Kidney (tissue), 14 donors: ENCODE measurements around the gene TNRC18. TPM values are rescaled to one million over a fixed set of nuclear protein-coding genes. Genes with fewer than 3 reads are reported as not detected.
A peak's percentile ranks its signal among the peaks of the same experiment; 100 is the strongest.

Experiments
- DNase-seq, 5 donors: peaks; one replicate each; pipeline ENCODE4 v3.0.0-alpha.2; 2013 to 2020
- FAIRE-seq: peaks from 2 replicates; lab custom pipeline; 2012; peaks lifted over from hg19 to GRCh38; lab: Jason Lieb, UNC
- H3K27ac ChIP-seq, 2 donors: one replicate each; pipeline ENCODE4 v1.7.0; 2013; ENCODE audit warnings: low read depth in 2 of 2, low read length in 2 of 2, inconsistent platforms in 1 of 2
- H3K27me3 ChIP-seq: one replicate; pipeline ENCODE4 v1.7.1; 2013; ENCODE audit warnings: low read length, inconsistent platforms; ENCODE audit not compliant: control insufficient read depth, insufficient read depth
- H3K36me3 ChIP-seq, 3 donors: one replicate each; pipeline versions ENCODE4 v1.7.0 to v1.7.1; 2013; ENCODE audit warnings: low read length in 3 of 3, control low read depth in 1 of 3, inconsistent platforms in 1 of 3; ENCODE audit not compliant: insufficient read depth in 3 of 3, control insufficient read depth in 2 of 3
- H3K4me1 ChIP-seq, 3 donors: one replicate each; pipeline versions ENCODE4 v1.7.0 to v1.7.1; 2013; ENCODE audit warnings: low read length in 3 of 3, inconsistent platforms in 1 of 3, low read depth in 1 of 3; ENCODE audit not compliant: control insufficient read depth in 2 of 3, insufficient read depth in 2 of 3
- H3K4me3 ChIP-seq, 3 donors: one replicate each; pipeline versions ENCODE4 v1.7.0 to v1.8.1; 2013; ENCODE audit warnings: low read length in 3 of 3, control low read depth in 1 of 3, inconsistent platforms in 1 of 3
- H3K9ac ChIP-seq, 3 donors: one replicate each; pipeline versions ENCODE4 v1.7.0 to v1.7.1; 2013; ENCODE audit warnings: low read length in 3 of 3, control low read depth in 1 of 3, inconsistent platforms in 1 of 3
- H3K9me3 ChIP-seq, 3 donors: one replicate each; pipeline versions ENCODE4 v1.7.0 to v1.7.1; 2013; ENCODE audit warnings: low read length in 3 of 3, control low read depth in 1 of 3, inconsistent platforms in 1 of 3; ENCODE audit not compliant: control insufficient read depth in 2 of 3, insufficient read depth in 1 of 3
- CTCF ChIP-seq: IDR thresholded peaks from 3 replicates; pipeline ENCODE4 v1.5.1; 2012; ENCODE audit warnings: mild to moderate bottlenecking, moderate library complexity, borderline replicate concordance; ENCODE audit not compliant: insufficient read depth; ENCODE audit errors: extremely low read depth
- intact Hi-C: fragments of 100-400 bp; cut with DNase I; formaldehyde crosslinking; loops from one replicate; pipeline ENCODE4 v1.11.1; 2022
- polyA plus RNA-seq: library from polyadenylated mRNA; stranded (reverse); fragments of 350-450 nt; fragmentation: Illumina TruSeq; extraction: RNeasy Lipid Tissue Mini Kit (QIAGEN cat#74804); gene quantifications from one replicate; pipeline ENCODE4 v1.2.3, GENCODE V29; 2014; ENCODE audit warnings: low read depth, low replicate concordance; ENCODE audit not compliant: insufficient read depth
- total RNA-seq: library from RNA; stranded (reverse); fragmentation: NEBNext Ultra II Directional; extraction: Animal tissue kit (Norgen Biotek cat#: 25700); gene quantifications from one replicate; pipeline ENCODE4 v1.2.1, GENCODE V29; 2021
- donor health status: control.
- donor health status: control.
- donor health status: control.
- donor health status: control.
- donor health status: control.
- donor health status: DM: yes; HTN: yes; CAD: no.
- donor health status: Normal renal cell carcinoma (clear cell type).

TNRC18 gene
- total and polyA plus RNA-seq, 2 donors from 2014 or later, result 12.5 to 125 TPM

DNA sequence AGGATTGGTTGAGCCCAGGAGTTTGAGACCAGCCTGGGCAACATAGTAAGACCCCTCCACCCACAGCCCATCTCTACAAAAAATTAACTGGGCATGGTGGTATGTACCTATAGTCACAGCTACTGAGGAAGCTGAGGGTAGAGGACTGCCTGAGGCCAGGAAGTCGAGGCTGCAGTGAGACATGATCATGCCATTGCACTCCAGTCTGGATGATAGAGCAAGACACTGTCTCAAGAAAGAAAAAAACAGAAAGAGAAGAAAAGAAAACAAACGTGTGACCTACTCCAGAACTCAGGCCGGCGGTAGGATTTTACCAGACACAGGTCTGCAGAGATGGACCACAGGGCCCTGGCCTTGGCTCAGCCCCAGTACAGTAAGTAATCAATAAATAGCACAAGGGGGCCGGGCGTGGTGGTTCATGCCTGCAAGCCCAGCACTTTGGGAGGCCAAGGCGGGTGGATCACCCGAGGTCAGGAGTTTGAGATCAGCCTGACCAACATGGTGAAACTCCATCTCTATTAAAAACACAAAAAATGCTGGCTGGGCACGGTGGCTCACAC is 35.4 kb upstream of the TNRC18 start:
- no peak for TF ChIP-seq CTCF
- intact Hi-C loops, result no loop called here
- FAIRE-seq (no peak), DNase-seq (no peak)
- Histone ChIP-seq H3K27ac (no peak overlapping the region), H3K4me3 (no peak overlapping the region), H3K27me3 (no peaks in the 10 kb centered on the region), H3K4me1 (no peaks in the 10 kb centered on the region), H3K9ac (no peak overlapping the region), H3K9me3 (no peaks in the 10 kb centered on the region), H3K36me3 (no peaks in the 10 kb centered on the region)

GRCh38 chr7:5457245-5457735 is 33.7 kb upstream of the TNRC18 start:
- no peak for FAIRE-seq

GRCh38 chr7:5456409-5456808 is 32.8 kb upstream of the TNRC18 start:
- TF ChIP-seq CTCF, result no peak
- Histone ChIP-seq H3K4me1 (no peaks in the 10 kb centered on the region), H3K27me3 (no peaks in the 10 kb centered on the region), H3K36me3 (no peaks in the 10 kb centered on the region), H3K9ac (no peak overlapping the region), H3K9me3 (no peaks in the 10 kb centered on the region), H3K4me3 (no peak overlapping the region), H3K27ac (no peak overlapping the region)
- FAIRE-seq, result no peak
- intact Hi-C loops, result no loop called here
- no peak for DNase-seq

More at GRCh38 chr7:5457245-5457735, 33.7 kb upstream of the TNRC18 start:
- no peak for TF ChIP-seq CTCF
- Histone ChIP-seq H3K9me3 (no peaks in the 10 kb centered on the region), H3K36me3 (no peaks in the 10 kb centered on the region), H3K4me3 (no peak overlapping the region), H3K4me1 (no peaks in the 10 kb centered on the region), H3K9ac (no peak overlapping the region), H3K27me3 (no peaks in the 10 kb centered on the region), H3K27ac (no peak overlapping the region)
- intact Hi-C loops, result no loop called here
- peak in 2 of 5 donors; percentile 34 to 37 for DNase-seq
